GM18909 (cell line): ENCODE data around the gene IKZF1.

ENCODE experiments used
- ATAC-seq: cut with Tn5 transposase; IDR thresholded peaks from one replicate; pipeline ENCODE4 v1.9.1; 2021; ENCODE audit warnings: mild to moderate bottlenecking; ENCODE audit not compliant: unreplicated experiment, poor library complexity

Gene IKZF1

DNA sequence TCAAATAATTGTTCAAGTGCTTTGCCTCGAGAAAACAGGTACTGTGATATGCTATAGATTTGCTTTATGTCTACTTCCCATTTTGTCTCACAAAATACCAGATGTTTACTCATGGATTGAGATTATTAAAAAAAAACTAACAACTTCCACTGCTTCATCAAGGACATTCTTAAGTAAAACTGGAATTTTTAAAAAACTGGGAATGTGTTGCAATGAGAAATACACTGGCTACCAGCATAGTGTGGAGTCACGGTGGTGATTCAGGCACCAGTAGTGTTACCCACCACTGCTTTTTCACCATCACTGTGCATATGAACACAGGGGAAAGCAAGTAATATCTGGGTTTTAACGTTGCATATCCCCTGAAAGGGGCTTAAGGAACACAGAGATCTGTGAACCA lies 124.4 kb downstream of the IKZF1 start:
- no peak for ATAC-seq

DNA sequence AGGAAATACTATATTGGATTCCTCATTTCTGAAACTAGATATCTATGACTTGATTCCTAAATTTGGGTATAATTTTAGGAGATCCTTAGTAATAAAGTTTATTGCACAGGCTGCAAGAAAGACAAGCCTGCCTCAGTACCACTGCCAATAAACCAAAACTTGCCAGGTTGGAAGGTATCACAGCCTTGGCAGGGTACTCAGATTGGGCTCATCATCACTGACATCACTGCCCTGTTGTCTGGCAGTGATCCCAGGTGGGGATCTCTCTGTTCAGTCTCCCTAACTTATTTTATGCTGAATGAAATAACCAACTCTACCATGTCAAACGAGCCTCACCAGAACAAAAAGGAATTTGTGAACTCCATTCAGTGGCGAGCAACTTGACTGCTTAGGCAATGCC lies 126.8 kb downstream of the IKZF1 start:
- ATAC-seq: no peak

DNA sequence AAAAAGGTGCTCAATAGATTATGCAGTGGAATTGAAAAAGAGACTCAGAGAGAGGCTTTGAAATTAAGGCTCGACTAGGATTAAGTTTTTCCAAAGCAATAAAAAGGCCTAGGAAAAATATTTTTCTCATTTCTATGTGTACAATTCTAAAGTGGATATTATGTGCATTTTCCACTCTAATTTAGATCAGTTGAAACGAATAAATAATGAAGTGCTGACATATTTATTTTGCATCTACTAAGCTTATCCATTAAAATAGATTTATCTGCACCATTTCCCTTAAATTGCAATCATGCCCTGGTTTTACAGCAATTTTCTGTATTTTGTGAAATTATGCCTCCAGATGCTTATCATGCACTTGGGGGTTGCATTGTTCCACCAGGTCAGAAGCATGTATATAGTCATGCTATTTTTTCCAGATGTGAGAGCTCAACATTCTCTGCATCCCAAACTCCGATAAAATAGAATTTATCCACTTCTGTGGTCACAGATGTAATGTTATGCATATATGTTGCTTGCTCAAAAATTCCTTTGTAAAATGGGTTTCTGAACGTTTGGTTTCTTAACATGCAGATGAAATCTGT lies 127.3 kb downstream of the IKZF1 start:
- ATAC-seq: no peak

DNA sequence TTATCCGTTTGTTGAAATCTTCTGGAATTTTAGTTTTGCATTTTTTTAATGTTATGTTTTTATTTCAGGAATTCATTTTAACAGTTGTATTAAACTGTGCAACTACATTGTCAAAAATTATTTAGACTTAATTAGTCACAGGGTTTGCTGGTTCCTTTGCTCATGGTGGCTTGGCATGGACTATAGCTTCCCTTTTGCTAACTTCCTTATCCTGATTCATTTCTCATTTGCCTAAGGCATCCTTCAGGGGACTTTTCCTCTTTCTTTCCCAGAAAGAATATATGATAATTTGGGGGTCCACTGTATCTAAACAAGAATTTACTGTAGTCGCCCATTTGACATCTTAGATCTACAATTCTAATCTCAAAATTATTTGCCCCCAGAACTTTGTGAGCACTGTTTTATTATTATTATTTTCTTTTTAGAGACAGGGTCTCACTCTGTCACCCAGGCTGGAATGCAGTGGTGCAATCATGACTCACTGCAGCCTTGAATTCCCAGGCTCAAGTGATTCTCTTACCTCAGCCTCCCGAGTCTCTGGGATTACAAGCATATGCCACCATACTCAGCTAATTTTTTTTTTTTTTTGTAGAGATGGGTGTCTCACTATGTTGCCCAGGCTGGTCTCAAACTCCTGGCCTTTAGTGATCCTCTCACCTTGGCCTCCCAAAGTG lies 131.8 kb downstream of the IKZF1 start:
- ATAC-seq: no peak

DNA sequence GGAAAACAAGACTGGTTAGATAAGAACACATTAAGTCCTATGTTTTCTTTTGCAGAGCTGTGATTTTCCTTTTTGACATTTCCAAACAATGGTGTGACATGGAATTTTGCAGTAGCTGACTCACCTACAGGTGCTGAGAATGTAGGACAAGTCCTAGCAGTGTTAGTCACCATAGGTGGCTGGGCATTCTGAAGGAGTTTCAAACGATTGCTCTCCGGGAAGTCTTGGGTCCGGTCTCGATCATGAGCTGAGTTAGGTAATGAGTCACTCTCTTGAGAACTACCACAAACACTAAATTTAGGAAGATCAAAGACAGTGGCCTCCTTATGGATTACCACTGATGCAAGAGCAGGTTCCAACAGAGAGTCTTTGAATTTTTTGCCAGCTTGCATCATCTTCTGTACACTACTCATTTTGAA lies 142.0 kb downstream of the IKZF1 start:
- peak; percentile 38 for ATAC-seq

DNA sequence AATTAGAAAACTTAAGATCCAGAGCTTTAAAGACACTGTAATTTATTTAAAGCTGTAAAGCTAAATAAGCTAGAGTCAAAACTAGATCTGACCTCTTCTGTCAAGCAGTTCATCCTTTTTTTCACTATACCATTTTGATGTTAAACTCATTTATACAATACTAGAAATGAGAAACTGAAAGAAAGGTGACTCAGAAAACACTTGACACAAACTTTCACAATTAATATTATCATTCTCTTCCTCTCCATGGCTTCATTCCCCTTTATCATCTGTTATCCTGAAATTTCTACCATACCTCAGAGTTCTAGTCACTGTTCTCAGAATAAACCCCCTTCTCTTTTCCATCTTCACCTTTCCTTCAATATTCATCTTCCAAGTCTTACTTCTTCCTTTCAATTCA lies 144.3 kb downstream of the IKZF1 start:
- peak; percentile 30 for ATAC-seq

DNA sequence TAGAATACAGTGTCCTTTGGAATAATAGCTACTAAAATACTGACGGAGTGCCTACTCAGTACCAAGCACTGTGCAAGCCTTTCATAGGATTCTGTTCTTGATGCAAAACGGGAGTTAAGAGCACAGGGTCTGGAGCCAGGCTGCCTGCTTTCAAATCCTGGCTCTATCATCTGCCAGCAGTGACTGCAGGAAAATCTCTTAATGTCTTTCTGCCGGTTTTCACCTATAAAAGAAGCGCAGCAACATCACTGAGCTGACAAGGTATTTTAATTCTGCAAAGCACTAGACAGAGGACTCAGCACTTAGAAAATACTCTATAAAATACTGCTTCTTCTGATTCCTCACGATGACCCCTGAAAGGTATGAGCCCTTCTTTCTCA lies 145.0 kb downstream of the IKZF1 start:
- no peak for ATAC-seq

DNA sequence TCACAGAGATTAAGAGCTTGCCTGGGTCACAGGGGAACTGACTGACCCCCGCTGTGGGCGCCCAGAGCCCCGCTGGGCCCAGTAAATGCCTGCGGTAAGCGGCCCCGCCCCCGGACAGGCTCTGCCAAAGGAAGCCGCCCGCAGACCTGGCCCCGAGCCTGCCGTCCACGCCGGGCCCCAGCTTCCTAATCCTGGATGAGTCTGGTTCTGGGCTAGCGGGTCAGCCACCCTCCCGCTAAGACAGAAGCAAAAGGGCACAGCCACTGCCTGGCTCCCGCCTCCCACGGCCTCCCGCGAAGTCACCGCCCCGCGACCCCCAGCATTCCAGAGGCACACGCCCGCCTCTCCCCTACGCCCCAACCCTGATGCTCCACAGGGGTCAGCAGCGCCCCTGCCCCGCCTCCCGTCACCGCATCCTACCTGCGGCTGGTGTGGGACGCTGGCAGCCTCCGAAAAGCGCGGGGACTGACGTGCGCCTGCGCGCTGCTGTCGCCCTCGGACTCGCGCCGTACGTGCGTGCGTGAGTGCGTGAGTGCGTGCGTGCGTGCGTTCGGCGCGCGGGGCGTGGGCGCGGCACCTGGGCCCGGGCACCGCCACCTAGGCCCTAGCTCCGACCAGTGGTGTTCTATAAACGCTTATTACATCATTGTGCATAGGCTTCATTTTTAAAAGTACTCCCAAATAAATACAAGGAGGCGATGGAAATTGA lies 145.5 kb downstream of the IKZF1 start, which contains the start of gene FIGNL1:
FIGNL1 (minus strand) TSS at position 470 of the 709 bp plus-strand sequence. CDS start 3,063 bp downstream, outside the sequence.
- peak; percentile 91 for ATAC-seq

DNA sequence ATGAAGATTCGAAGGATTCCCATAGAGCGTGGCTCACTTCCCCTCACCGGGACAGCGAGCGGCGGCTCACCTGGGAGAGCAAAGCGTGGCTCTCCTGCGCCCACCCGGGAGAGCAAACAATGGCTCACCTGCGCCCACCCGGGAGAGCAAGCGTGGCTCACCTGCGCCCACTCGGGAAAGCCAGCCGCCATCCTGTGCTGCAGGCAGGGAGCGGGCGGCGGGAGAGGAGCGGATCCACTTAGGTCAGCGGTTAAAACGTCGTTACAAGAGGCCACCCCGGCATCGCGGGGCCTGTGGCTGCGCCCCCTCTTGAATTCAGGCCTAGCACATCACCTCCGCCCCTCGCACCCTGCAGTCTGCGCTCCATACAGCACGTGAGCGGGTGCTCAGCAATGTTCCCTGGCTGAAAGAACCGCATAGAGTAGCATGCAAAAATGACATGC lies 146.1 kb downstream of the IKZF1 start:
- no peak for ATAC-seq
